GM12878 (cell line): Measurements from ENCODE around the gene ZNF79. TPM values are rescaled to one million over a fixed set of nuclear protein-coding genes. Genes with fewer than 3 reads are reported as not detected.

Source experiments
- ATAC-seq: fragments of 200-7000 bp; cut with Tn5 transposase; 3 replicates; pipeline ENCODE4 v1.9.1; 2020; ENCODE audit warnings: mild to moderate bottlenecking, moderate library complexity
- BruUV-seq: library from RNA; stranded (reverse); fragments of 400-500 nt; replicated peaks from 2 replicates; lab custom pipeline; 2021; lab: Mats Ljungman, UMichigan
- CTCF ChIA-PET: fragments of 300-600 bp; sonication (Branson Sonifier 250); formaldehyde crosslinking; extraction: SDS; loops from one replicate; lab custom pipeline; 2021; ENCODE audit warnings: inconsistent platforms; lab: Yijun Ruan, JAX
- POLR2A ChIA-PET: fragments of 350-600 bp; formaldehyde crosslinking; extraction: SDS; loops from one replicate; lab custom pipeline; 2021; ENCODE audit warnings: inconsistent platforms; lab: Charles Lee
- RAD21 ChIA-PET: fragments of 300-600 bp; sonication (Branson Sonifier 250); formaldehyde crosslinking; loops from one replicate; lab custom pipeline; 2023; ENCODE audit warnings: antibody characterized with exemption; ENCODE audit not compliant: unreplicated experiment; lab: Charles Lee
- SMC1A ChIA-PET: fragments of 300-600 bp; sonication (Branson Sonifier 250); formaldehyde crosslinking; loops from one replicate; lab custom pipeline; 2023; ENCODE audit not compliant: unreplicated experiment, uncharacterized antibody; lab: Charles Lee
- DNase-seq: peaks from one replicate; pipeline ENCODE4 v3.0.0-alpha.2; 2011; ENCODE audit warnings: low read depth, low spot score
- FAIRE-seq: peaks from 3 replicates; lab custom pipeline; 2011; peaks lifted over from hg19 to GRCh38; lab: Jason Lieb, UNC
- H2AFZ ChIP-seq: 2 replicates; pipeline ENCODE4 v1.6.0; 2011; ENCODE audit warnings: low read depth, low read length, control low read depth; ENCODE audit not compliant: control insufficient read depth
- H3K27ac ChIP-seq: 2 replicates; pipeline ENCODE4 v1.5.1; 2011; ENCODE audit warnings: control low read depth; ENCODE audit not compliant: control insufficient read depth, insufficient read depth
- H3K27me3 ChIP-seq, 2 experiments: replicated peaks in 1 of 2; 2 replicates each; pipeline versions ENCODE4 v1.6.0 to v1.6.1; 2011; ENCODE audit warnings: low read length in 1 of 2; ENCODE audit not compliant: control insufficient read depth in 2 of 2, insufficient read depth in 2 of 2
- H3K36me3 ChIP-seq, 2 experiments: 2 replicates each; pipeline ENCODE4 v1.5.1; 2011; ENCODE audit warnings: low read length in 1 of 2; ENCODE audit not compliant: control insufficient read depth in 2 of 2, insufficient read depth in 2 of 2
- H3K4me1 ChIP-seq: 2 replicates; pipeline ENCODE4 v1.6.1; 2011; ENCODE audit warnings: mild to moderate bottlenecking, low read length, moderate library complexity, mixed read lengths; ENCODE audit not compliant: control insufficient read depth, insufficient read depth
- H3K4me2 ChIP-seq: 2 replicates; pipeline ENCODE4 v1.6.0; 2011; ENCODE audit warnings: control low read depth; ENCODE audit not compliant: control insufficient read depth, insufficient read depth
- H3K4me3 ChIP-seq: fragments of 200-600 bp; sonication (generic); 2 replicates; pipeline ENCODE4 v1.5.1; 2016
- H3K79me2 ChIP-seq: 2 replicates; pipeline ENCODE4 v1.6.0; 2011; ENCODE audit warnings: low read length; ENCODE audit not compliant: control insufficient read depth, insufficient read depth
- H3K9ac ChIP-seq: 2 replicates; pipeline ENCODE4 v1.8.0; 2011; ENCODE audit warnings: low read length, control low read depth, mixed read lengths; ENCODE audit not compliant: control insufficient read depth, insufficient read depth
- H3K9me3 ChIP-seq: replicated peaks from 3 replicates; pipeline ENCODE4 v1.5.1; 2011; ENCODE audit warnings: mild to moderate bottlenecking, low read length; ENCODE audit not compliant: control insufficient read depth, insufficient read depth
- H4K20me1 ChIP-seq: 2 replicates; pipeline ENCODE4 v1.6.0; 2011; ENCODE audit not compliant: control insufficient read depth, insufficient read depth
- ASH2L ChIP-seq: fragments of 300-600, 200-600 bp; sonication (generic); IDR thresholded peaks from 2 replicates; pipeline ENCODE4 v1.6.1; 2017; ENCODE audit warnings: low read depth, mild to moderate bottlenecking, borderline replicate concordance
- CREM ChIP-seq: IDR thresholded peaks from 2 replicates; pipeline ENCODE4 v1.6.1; 2014; ENCODE audit warnings: antibody characterized with exemption, low read depth
- ELK1 ChIP-seq: IDR thresholded peaks from 2 replicates; pipeline ENCODE4 v1.6.1; 2012; ENCODE audit warnings: low read depth, low read length, improper control_type of control experiment
- NFIC ChIP-seq: IDR thresholded peaks from 2 replicates; pipeline ENCODE4 v1.6.1; 2012; ENCODE audit warnings: low read depth, mild to moderate bottlenecking, inconsistent platforms, low read length, moderate library complexity
- RB1 ChIP-seq: fragments of 450-650 bp; formaldehyde crosslinking; IDR thresholded peaks from 2 replicates; pipeline ENCODE4 v1.6.1; 2017; ENCODE audit warnings: mild to moderate bottlenecking, borderline replicate concordance
- SMC3 ChIP-seq: IDR thresholded peaks from 2 replicates; pipeline ENCODE4 v1.6.1; 2011; ENCODE audit warnings: low read length, improper control_type of control experiment, borderline replicate concordance
- SREBF2 ChIP-seq: IDR thresholded peaks from 2 replicates; pipeline ENCODE4 v1.6.1; 2012; ENCODE audit warnings: mild to moderate bottlenecking, low read length
- ZNF207 ChIP-seq: fragments of 450-650 bp; IDR thresholded peaks from 2 replicates; pipeline ENCODE4 v1.6.1; 2014; ENCODE audit warnings: antibody characterized with exemption, mild to moderate bottlenecking, borderline replicate concordance
- WGBS: methylation state at CpG from one replicate; pipeline ENCODE4 v1.1.6; 2016; ENCODE audit warnings: low lambda C conversion rate; ENCODE audit not compliant: insufficient replicate concordance, insufficient coverage; ENCODE audit errors: missing lambda C conversion rate; 5-methylcytosine and 5-hydroxymethylcytosine counted together
- in situ Hi-C: fragments of 300-500 bp; cut with MboI; formaldehyde crosslinking; loops from 9 replicates; pipeline ENCODE4 v1.14.3; 2018; ENCODE audit warnings: mixed read lengths
- intact Hi-C: fragments of 100-400 bp; cut with micrococcal nuclease; formaldehyde crosslinking; loops from one replicate; pipeline ENCODE4 v1.14.2; 2022; ENCODE audit not compliant: unreplicated experiment
- polyA plus RNA-seq, 11 experiments: library from polyadenylated mRNA; depleted of rRNA in 4 of 11; unstranded in 6 of 11; stranded (reverse) in 5 of 11; fragments of >200 nt; fragmentation: Nextera tagmentation in 4 of 11; fragmentation: Illumina TruSeq in 1 of 11; extraction: Ambion mirVana in 4 of 11; extraction: Trizol in 1 of 11; gene quantifications; 1 replicate in 1 of 11; 2 replicates in 10 of 11; pipeline versions ENCODE4 v1.2.1 to v1.2.3, GENCODE V29; 2011 to 2016; ENCODE audit warnings: inconsistent platforms in 2 of 11, missing spikeins in 2 of 11, low read depth in 1 of 11
- total RNA-seq, 4 experiments: library from RNA; depleted of rRNA in 3 of 4; stranded (reverse); fragments of >200 nt in 3 of 4; fragmentation: Illumina TruSeq in 1 of 4; extraction: Trizol in 1 of 4; gene quantifications; 2 replicates each; pipeline versions ENCODE4 v1.2.1 to v1.2.3, GENCODE V29; 2013 to 2021

The ZNF79 gene
- total and polyA plus RNA-seq, 10 of the 15 experiments (the other 5 are each of a cell fraction or from before 2014, with no cell fraction given), result 1.8 to 14.1 (median 11.7) TPM

GRCh38 chr9:127392166-127392565 lies 32.0 kb upstream of the ZNF79 start (continued):
- TF ChIP-seq ELK1 (no peak), ZNF207 (no peak), SREBF2 (no peak)

- Histone ChIP-seq H3K79me2 (peaks cover 4% of the 10 kb centered on the region), H4K20me1 (no peaks in the 10 kb centered on the region), H3K9ac (no peak overlapping the region), H3K9me3 (no peaks in the 10 kb centered on the region), H2AFZ (no peak overlapping the region), H3K4me2 (no peak overlapping the region), H3K36me3 (no peaks in the 10 kb centered on the region), H3K4me3 (no peak overlapping the region), H3K27me3 (no peaks in the 10 kb centered on the region), H3K4me1 (peaks cover 28% of the 10 kb centered on the region), H3K27ac (no peak overlapping the region)
- DNase-seq (no peak), ATAC-seq (no peak), FAIRE-seq (no peak)
- POLR2A ChIA-PET, result no interaction called here
- in situ Hi-C loops, result no loop called here
- CTCF ChIA-PET, result interaction anchor here (0.6 to 1.2 kb wide), 2 partner anchors 13 to 586 kb away, joined by 3 read pairs; no protein-coding TSS in a partner anchor
- WGBS, result 87% methylated on average over 5 of the region's 5 CpGs
- BruUV-seq, result no TSS peak
- no peak for TF ChIP-seq ASH2L
- no peak for TF ChIP-seq SMC3
- no peak for TF ChIP-seq CREM
- TF ChIP-seq NFIC, result no peak
- no peak for TF ChIP-seq RB1
- intact Hi-C loops, result no loop called here
- RAD21 ChIA-PET, result no interaction called here
- SMC1A ChIA-PET, result interaction anchor here (0.8 to 1.6 kb wide), 3 partner anchors 8 to 79 kb away, joined by 3 to 4 read pairs (median 3); no protein-coding TSS in a partner anchor
These were observed 31.2 kb upstream of the ZNF79 start for GRCh38 chr9:127392976-127393375.
